Esophagus squamous epithelium (tissue), 4 donors: ENCODE measurements around the gene KDM5B.
"Not testable (repeated sequence)": the region's sequence is repeated elsewhere in the genome, so short reads cannot be mapped to it uniquely, and the experiment has no call there.

ENCODE experiments used
- POLR2A ChIP-seq, 4 donors: fragments of 450-650 bp; IDR thresholded peaks; one replicate each; pipeline ENCODE4 v1.6.1; 2017; ENCODE audit warnings: antibody characterized with exemption in 4 of 4, mild to moderate bottlenecking in 4 of 4, moderate library complexity in 3 of 4
- TF ChIP-seq, protein P1 (sequence below), 6 experiments: fragments of 450-650 bp in 4 of 6; fragments of 200-600 bp in 2 of 6; sonication (generic) in 2 of 6; IDR thresholded peaks; one replicate each; pipeline ENCODE4 v1.5.1; 2016 to 2019; ENCODE audit warnings: antibody characterized with exemption in 6 of 6, mild to moderate bottlenecking in 4 of 6, moderate library complexity in 4 of 6

DNA sequence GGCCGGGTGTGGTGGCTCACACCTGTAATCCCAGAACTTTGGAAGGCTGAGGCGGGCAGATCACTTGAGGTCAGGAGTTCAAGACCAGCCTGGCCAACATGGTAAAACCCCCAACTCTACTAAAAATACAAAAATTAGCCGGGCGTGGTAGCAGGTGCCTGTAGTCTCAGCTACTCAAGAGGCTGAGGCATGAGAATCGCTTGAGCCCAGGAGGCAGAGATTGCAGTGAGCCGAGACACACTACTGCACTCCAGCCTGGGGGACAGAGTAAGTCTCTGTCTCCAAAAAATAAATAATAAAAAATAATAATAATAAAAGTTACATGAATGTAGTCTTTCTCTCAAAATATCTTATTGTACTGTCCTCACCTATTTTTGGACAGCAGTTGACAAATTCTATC is 13.3 kb downstream of the KDM5B start:
- TF ChIP-seq, protein P1, sequence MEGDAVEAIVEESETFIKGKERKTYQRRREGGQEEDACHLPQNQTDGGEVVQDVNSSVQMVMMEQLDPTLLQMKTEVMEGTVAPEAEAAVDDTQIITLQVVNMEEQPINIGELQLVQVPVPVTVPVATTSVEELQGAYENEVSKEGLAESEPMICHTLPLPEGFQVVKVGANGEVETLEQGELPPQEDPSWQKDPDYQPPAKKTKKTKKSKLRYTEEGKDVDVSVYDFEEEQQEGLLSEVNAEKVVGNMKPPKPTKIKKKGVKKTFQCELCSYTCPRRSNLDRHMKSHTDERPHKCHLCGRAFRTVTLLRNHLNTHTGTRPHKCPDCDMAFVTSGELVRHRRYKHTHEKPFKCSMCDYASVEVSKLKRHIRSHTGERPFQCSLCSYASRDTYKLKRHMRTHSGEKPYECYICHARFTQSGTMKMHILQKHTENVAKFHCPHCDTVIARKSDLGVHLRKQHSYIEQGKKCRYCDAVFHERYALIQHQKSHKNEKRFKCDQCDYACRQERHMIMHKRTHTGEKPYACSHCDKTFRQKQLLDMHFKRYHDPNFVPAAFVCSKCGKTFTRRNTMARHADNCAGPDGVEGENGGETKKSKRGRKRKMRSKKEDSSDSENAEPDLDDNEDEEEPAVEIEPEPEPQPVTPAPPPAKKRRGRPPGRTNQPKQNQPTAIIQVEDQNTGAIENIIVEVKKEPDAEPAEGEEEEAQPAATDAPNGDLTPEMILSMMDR (IDR thresholded peaks at IDR 0.05) = not testable (repeated sequence)
- TF ChIP-seq POLR2A (IDR thresholded peaks at IDR 0.05) = not testable (repeated sequence)
